Fibroblast of skin of back (primary cell): Measurements from ENCODE around the gene TRAK1.

Experiments used
- DNase-seq: peaks from one replicate; pipeline ENCODE4 v3.0.0-alpha.2; 2013

TRAK1 gene

DNA sequence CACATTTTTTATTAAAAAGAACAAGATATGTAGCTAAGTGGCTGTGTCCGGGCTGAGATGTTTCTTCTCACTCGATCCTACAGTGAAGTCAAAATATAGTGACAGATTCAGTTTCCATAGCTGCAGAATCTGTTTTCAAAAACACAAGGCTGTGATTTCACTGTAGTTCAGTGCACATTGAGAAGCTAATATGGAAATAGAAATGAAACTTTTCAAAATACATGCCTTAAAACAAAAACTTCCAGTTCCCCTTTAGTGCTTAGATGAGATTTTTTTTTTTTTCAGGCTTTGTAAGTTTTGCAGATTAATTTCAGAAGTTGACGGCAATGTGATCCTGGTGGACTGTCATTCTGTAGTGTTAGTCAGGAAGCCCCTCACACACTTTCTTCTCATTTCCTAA is 23.8 kb upstream of the TRAK1 start:
- peak; percentile 80 for DNase-seq

DNA sequence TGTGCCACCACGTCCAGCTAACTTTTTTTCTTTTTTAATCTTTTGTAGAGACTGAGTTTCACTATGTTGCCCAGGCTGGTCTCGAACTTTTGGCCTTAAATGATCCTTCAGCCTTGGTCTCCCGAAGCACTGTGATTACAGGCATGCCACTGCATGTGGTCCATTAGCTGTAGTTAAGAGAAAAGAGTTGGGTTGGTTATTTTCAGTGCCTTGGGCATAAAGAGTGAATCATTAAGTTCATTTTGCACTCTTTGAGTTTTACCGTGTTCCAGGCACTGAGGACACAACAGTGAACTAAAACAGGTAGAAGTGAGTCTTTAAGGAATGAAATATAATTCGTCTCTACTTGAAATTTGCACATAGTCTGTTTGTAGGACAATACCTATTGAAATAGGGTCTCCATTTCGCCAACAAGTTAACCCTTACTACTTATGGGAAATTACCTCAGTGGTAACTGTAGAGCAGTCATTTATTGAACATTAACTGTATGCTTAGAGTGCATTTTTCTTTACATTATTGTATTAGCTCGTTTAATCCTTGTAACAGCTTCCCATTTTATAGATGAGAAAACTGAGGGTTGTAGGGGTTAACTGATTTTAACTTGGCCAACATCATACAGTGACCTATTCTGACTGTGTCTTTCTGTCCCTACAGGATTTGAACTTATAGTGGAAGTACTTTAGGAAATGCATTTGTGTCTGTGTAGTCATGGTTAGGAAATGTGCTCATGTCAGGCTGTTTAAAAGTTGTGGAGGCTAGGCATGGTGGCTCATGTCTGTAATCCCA is 22.7 kb upstream of the TRAK1 start:
- DNase-seq: no peak

DNA sequence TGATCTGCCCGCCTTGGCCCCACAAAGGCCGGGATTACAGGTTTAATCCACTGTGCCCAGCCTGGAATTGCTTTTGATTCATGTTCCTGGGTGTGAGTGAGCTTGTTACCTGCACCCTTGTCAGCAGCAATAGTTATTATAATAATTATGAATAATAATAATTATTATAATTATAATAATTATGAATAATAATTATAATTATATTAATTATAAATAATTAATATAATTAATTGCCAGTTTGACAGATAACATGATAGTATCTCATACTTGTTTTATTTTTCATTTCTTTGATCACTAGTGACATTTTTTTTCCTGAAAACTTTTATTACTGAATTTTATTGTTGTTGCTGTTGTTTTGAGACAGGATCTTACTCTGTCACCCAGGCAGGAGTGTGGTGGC is 21.1 kb upstream of the TRAK1 start:
- no peak for DNase-seq

DNA sequence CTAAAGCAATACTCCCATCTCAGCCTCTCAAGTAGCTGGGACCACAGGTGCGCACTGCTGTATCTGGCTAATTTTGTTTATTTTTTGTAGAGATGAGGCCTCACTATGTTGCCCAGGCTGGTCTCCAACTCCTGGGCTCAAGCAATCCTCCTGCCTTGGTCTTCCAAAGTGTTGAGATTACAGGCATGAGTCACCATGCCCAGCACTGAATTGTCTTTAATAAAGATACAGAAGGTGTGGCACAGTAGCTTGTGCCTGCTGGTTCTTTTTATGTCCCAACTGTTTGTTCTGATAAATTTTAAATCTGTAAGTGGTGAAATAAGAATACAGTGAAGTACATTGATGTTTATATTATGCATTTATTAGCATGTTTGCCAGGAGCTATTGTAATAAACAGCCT is 20.6 kb upstream of the TRAK1 start:
- DNase-seq: peak; percentile 34

DNA sequence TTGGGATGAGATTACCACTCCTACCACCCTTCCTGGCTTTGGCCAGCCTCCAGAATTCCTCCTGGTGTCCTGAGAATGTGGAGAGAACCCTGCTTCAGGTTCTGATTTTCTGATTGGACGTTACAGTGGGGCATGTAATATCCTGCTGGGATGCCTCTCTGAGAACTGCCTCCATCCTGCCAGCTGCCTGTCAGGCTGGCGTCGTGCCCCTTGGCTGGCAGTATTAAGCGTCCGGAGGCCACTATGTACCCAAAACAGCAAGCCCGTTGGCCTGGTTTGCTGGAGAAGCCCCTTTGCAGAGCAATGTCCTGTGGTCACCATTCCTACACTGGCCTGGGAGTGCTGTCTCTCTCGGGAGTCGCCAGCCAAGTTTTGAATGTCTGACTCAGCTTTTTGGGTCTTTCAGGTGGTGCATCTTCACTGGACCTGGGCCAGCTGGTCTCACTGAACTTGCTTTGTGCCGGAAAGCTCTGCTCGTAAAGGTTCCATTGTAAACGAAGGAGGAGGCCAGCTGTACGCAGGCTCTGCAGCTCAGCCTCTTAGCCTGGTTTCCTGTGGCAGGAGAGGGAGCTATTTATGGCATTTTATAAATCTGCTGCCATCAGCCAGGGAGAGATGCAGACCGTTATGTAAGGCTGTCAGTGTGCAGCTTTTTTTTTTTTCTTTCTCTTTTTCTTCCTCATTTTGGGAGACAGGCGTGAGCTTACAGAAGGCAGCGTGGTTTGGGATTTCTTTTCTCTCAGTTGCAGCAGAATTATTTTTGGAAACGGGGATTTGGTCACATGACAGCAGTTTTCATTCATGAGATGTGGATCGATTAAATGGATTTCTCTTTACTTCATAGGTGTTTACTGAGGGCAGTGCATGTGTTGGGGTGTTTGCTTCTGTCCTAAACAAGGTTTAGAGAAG is 19.0 kb upstream of the TRAK1 start:
- DNase-seq: peak; percentile 89

DNA sequence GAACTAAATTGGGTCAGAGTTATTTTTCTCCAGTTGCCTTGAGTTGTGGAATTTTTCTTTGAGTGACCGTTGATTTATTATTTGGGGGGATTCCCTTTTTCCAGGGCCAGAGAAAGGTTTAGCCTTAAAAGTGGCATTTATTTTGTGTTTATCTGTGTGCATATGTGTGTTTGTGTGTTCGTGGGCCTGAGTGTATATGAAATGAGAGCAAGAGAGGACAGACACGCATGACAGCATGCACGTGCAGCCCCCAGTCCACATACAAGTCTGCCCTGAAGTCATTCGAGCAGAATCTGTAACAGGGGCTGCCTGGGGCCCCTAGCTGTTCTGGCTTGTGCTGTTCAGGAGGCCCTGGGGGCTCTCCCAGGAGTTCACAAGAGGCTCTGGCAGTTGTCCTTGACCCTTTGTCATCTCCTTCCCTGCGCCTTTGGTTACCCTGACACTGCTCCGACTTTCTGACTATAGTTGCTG is 18.3 kb upstream of the TRAK1 start:
- DNase-seq: no peak

DNA sequence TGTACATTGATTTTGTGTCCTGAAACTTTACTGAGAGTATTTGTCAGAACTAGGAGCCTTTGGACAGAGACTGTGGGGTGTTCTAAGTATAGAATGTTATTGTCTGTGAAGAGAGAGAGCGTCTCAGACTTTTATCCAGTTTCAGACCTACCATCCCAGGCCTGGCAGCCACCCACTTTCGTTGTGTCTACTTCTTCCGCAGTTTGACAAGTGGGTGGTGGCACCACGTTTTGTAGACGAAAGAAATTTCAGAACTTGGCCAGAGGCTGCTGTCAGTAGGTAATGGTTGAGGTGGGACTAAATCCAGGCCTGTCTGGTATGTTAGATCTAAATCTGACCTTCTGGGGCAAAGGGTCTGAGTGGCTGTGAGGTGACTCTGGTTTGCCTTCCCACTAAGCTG is 13.4 kb upstream of the TRAK1 start:
- no peak for DNase-seq

DNA sequence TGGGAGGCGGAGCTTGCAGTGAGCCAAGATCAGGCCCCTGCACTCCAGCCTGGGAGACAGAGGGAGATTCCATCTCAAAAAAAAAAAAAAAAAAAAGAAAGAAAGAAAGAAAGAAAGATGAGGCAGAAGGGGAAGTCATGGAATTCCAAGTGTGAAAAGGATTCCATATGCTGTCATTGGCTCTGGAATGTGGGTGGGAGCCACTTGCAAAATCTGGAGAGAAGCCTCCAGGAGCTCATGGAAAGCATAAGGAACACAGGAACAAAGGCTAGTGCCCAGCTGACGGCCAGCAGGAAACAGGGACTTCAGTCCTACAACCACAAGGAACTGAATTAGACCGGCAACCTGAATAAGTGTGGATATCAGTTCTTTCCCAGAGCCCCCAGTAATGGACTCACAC is 12.5 kb upstream of the TRAK1 start:
- DNase-seq: peak; percentile 88

DNA sequence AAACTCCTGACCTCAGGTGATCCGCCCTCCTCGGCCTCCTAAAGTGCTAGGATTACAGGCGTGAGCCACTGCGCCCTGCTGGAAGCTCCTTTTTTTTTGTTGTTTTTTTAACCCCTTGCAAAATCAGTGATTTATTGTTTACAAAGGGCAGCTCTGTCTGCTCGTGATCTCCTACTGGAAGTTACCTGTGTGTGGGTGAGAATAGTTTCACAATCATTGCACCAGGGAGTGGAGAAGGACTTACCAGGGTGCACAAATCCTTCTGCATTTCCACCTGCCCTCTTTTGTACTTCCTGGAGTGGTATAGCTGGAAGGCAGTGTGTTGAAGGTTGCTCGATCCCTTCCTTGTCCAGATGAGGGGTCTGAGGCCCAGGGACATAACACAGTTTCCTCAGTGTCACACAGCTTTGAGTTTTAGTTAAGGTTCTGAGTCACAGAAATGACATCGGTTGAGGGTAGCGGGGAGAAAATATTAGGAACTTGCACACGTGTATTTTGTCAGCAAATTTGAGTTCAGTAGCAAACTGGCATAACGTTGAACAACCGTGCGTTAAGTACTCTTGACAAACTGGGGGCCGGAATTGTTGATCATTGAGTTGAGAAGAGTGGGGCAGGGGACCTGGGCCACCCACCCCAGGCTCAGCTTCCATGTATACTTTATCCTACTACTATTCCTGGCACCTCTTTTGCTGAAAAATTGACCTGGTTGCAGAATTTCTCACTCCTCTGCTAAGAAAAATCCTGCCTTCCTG is 11.3 kb upstream of the TRAK1 start:
- DNase-seq: no peak

DNA sequence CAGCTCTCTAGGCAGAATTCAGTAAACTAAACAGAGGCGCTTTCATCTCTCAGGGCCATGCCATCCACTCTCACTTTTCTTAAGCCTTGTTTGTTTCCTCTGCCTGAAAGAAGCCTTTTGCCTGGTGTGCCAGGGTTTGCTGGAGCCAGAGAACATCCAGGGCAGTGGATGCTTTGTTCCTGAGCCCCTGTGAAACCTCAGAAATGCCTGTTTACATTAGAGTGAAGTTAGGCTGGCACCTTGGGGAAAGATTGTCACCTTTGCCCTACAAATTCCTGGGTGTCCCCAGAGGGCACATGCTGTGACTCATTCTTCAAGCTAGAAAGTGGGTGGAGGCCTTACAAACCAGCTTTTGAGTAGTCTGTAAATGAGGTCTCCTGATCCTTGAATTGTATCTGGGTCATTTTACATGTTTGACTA is 10.7 kb upstream of the TRAK1 start:
- peak; percentile 89 for DNase-seq

DNA sequence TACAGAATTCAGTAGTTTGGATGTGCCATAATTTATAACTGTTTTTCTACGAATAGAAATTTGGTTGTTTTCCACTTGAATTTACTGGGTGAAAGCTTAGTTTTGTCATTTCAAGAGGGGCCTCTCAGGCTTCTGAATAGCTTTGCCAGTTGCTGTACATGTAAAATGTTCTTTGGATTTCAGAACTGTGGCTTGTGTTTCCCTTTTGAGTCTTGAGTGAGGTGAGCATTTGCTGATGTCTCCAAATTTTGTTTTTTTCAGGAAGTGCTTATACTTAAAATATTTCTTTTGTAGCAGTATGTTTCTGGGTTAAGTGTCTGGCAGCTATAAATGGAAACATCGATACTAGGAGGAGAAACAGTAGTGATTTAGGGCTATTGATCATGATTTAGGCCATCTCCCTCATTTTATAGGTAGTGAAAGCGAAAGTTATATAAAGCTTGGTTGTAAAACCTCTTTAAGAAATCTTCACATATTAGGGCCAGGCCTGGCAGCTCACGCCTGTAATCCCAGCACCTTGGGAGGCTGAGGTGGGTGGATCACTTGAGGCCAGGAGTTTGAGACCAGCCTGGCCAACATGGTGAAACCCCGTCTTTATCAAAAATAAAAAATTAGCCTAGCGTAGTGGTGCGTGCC is 9.2 kb upstream of the TRAK1 start:
- no peak for DNase-seq

DNA sequence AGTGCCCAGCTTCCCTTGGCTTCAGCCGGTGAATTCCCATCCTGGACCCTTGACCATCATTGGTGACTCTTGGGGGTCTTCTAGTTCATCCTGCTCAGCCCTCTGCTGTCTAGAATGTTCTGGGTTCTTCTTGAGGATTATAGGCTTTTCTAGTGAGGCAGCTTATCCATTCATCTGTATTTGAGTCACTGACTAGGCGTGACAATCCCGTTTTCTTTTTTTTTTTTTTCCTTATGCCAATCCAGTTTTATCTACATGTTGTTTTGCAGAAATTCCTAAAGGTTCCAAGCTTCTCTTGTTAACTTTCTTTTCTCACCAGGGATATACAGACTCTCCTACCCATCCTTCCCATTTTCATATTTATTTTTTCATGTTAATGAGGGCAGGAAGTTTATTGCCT is 6.6 kb upstream of the TRAK1 start:
- DNase-seq: no peak

DNA sequence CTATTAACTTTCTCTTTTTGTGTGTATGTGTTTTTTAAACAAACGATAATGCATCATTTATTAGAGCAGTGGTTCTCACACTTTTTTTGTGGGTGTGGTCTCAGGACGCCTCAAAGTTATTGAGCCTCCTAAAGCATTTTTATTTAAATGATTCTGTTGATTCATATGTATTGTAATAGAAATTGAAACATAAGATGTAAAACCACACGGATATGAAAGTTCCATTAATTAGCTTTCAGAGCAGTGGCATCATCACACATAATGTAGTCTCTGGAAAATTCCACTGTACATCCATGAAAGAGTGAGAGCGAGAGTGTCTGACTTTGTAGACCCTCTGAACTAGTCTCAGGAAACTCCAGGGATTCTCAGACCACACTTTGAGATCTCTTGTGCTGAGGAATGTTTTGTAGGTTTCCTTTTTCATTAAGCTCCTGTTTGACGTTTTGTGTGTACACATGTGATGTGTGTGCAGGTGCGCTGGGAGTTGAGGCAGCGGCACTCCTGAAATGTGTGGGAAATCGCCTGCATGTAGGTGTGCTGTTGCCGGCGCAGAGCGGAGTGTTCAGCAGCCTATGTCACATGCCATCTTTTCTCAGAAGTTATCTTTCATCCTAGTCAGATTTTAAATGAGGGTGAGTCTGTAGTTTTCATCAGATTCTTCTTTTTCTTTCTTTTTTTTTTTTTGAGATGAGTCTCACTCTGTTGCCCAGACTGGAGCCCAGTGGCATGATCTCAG is 5.3 kb upstream of the TRAK1 start:
- DNase-seq: no peak

DNA sequence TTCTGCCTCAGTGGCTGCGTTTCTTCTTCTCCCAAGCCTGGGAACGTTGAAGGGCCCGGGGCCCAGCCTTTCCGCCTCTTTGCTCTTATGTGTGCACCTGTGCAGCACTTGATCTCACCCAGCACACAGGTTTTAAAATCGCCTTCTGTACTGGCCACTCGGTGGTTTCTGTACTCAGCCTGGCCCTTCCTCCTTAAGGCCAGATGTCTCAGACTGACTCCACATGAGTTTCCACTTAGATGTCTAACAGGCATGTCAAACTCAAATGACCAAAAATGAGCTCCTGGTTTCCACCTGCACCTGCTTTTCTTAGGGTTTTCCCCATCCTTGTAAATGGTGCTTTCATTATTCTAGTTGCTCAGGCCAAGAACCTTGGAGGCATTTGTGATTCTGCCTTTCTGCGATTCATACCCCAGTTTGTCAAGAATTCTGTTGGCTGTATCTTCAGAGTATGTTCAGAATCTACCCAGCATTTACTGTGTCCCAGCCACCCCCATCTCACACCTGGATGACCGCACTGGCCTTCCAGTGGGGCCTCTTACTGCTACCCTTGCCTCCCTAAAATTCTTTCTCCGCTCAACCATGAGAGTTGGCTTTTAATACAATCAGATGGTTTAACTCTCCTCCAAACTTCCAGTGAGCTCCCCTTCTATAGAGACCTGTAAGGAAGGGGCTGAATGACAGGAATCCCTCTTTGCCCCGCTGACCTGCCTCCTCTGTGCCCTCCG is 2.2 kb upstream of the TRAK1 start:
- no peak for DNase-seq

DNA sequence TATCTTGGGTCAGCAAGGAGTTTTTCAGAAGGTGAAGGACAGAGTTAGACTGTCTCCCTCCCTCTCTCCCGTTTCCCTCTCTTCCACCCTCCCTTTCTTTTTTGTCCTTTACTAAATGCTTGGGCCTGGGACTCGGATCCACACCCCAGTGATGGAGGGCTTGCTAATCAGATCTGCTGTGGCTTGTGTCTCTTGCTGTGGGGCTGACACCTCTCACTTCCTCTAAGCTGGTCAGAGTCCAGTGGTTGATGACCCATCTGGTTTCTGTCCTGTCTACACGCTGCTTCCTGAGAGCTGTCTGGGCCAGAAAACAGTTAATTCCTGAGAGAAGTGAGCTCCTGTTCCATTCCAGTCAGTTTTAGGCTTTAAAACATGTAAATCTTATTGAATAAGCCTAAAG is 849 bp downstream of the TRAK1 start:
- DNase-seq: no peak

DNA sequence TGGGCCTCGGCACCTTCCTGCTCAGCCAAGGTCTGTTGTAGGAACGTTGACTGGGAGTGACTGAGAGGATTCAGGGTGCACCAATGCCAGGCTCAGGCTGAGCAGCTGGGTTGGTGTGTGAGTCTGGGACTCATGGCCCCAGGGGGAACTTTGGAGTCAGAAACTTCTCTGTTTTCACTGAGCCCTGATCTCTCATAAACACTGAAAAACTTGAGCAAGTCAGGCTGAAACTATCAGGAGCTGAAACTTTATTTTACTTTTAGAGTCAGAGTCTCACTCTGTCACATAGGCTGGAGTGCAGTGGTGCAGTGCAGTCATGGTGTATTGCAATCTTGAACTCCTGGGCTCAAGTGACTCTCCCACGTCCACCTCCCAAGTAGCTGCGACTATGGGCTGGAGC is 3.0 kb downstream of the TRAK1 start:
- no peak for DNase-seq

DNA sequence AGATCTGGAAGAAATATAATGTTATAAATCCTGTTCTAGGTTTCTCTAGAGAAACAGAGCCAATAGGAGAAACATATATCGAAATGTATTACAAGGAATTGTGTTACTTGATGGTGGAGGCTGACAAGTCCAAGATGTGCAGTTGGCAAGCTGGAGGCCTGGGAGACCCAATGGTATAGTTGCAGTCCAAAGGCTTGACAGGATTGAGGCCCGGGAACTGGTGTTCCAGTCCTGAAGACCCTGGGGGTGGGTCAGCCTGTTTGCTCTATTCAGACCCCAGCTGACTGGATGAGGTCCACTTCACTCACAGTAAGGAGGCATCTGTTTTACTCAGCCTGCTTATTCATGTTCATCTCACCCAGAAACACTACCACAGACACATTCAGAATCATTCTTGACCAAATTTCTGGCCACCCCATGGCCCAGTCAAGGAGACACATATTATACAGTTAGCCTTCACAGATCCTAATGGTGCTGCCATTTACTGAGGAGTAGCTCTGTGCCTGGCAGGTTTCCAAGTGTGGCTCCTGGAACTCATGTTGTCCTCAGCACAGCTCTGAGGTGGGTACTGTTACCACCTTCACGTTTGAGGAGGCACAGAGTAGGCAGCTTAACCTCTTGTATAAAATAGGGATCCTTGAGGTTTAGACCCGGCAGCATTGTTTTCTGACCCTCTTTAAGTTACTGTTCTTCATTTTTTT is 3.7 kb downstream of the TRAK1 start:
- DNase-seq: no peak

DNA sequence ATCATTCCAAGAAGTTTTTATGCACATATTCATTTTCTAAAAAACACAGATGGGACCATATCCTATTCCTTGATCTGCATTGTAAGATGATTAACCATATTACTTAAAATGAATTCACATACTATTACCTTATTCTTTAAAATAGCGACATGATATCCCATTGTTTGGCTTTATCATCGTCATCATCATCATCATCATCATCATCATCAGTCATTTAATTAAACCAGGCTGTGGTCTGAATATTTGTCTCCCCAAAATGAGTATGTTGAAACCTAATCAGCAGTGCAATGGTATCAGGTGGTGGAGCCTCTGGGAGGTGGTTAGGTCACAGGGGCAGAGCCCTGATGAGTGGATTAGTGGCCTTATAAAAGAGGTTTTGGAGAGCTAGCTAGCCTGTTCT is 4.4 kb downstream of the TRAK1 start:
- no peak for DNase-seq

DNA sequence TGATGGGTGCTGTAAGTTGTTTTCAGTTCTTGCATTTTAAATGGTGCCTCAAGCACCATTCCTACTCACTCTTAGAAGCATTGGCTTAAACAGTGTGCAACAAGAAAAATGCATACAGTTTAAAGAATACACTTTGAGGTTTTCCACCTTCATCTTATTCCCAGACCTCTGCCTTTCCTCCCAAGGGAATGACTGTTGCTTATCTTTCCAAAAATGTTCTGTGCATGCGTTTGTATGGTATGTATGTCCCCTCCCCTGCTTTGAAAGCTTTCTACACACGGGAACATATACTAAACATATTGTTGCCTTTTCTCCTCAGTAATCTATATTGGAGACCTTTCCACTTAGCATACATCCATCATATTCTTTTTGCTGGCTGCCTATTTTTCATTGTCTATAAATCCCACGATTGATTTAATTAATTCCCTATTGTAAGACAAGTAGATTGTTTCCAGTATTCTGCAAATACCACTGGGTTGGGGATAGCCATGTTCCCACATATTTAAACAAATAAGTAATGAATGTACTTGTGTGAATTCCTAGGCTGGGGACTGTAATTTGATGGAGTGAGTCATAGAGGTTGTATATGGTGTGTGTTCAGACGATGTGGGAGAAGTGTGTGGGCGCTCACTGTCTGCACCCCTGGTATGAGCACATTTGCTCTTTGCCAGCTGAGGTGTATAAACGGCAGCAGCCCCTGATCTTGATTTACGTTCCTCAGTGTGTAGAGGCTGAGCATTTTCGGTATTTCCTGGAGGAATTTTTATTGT is 5.8 kb downstream of the TRAK1 start:
- DNase-seq: peak; percentile 76

DNA sequence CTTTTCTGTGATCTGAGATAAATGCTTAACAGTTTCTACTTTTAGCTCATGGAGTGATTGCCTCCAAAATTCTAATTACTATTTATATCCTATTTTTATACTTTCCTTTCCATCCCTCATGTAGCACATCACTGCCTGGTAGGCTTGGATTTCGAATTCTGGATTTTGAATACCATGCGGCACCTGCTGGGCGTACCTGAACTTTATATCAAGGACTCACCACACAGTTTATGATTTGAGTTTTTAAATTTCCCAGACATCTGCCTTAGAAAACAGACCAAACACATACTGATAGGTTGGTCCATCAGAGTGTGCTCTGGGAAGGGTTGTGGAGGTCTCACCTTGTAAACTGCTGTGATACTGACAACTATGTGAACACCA is 6.4 kb downstream of the TRAK1 start:
- no peak for DNase-seq
